PFSK-1 (cell line): Measurements from ENCODE around the gene NUDT3.

ENCODE experiments used
- FOXP2 ChIP-seq: optimal IDR thresholded peaks from 2 replicates; pipeline ENCODE3; 2011; ENCODE audit warnings: borderline replicate concordance, control low read depth, inconsistent platforms; ENCODE audit not compliant: insufficient read depth; ENCODE audit errors: extremely low read length, extremely low read depth
- POLR2AphosphoS5 ChIP-seq: IDR thresholded peaks from 2 replicates; pipeline ENCODE4 v1.6.1; 2012; ENCODE audit warnings: low read depth, mild to moderate bottlenecking, control low read depth, low read length, moderate library complexity
- SIN3A ChIP-seq: IDR thresholded peaks from 2 replicates; pipeline ENCODE4 v1.6.1; 2012; ENCODE audit warnings: mild to moderate bottlenecking, low read length, moderate library complexity, borderline replicate concordance; ENCODE audit not compliant: insufficient read depth
- TAF1 ChIP-seq: IDR thresholded peaks from 2 replicates; pipeline ENCODE4 v1.6.1; 2012; ENCODE audit warnings: low read length, control low read depth, borderline replicate concordance; ENCODE audit not compliant: insufficient read depth
- TF ChIP-seq, protein P1 (sequence below), 2 experiments: IDR thresholded peaks; 2 replicates each; pipeline versions ENCODE4 v1.6.1 to v1.8.0; 2011 to 2012; ENCODE audit warnings: low read depth in 2 of 2, low read length in 2 of 2, control low read depth in 1 of 2, inconsistent platforms in 1 of 2, mild to moderate bottlenecking in 1 of 2, moderate library complexity in 1 of 2; ENCODE audit not compliant: insufficient read depth in 1 of 2

Gene NUDT3

DNA sequence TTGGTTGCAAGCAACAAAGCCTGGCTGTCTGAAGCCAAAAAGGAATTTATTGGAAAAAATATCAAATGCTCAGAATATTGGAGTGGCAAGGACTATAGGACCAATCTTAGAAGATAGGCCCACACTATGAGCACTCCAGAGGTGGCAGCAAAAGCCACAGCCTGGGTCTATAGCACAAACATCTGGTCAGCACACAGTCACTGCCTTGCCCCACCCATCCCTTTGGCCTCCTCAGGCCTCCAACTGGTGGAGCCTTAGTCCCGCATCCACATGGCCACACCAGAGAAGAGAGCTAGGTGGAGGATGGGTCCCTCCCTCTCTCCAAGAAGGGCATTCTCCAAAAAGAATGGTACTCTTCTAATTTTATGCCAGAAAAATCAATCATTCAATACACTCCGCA lies 14.0 kb downstream of the NUDT3 start:
- TF ChIP-seq, protein P1, sequence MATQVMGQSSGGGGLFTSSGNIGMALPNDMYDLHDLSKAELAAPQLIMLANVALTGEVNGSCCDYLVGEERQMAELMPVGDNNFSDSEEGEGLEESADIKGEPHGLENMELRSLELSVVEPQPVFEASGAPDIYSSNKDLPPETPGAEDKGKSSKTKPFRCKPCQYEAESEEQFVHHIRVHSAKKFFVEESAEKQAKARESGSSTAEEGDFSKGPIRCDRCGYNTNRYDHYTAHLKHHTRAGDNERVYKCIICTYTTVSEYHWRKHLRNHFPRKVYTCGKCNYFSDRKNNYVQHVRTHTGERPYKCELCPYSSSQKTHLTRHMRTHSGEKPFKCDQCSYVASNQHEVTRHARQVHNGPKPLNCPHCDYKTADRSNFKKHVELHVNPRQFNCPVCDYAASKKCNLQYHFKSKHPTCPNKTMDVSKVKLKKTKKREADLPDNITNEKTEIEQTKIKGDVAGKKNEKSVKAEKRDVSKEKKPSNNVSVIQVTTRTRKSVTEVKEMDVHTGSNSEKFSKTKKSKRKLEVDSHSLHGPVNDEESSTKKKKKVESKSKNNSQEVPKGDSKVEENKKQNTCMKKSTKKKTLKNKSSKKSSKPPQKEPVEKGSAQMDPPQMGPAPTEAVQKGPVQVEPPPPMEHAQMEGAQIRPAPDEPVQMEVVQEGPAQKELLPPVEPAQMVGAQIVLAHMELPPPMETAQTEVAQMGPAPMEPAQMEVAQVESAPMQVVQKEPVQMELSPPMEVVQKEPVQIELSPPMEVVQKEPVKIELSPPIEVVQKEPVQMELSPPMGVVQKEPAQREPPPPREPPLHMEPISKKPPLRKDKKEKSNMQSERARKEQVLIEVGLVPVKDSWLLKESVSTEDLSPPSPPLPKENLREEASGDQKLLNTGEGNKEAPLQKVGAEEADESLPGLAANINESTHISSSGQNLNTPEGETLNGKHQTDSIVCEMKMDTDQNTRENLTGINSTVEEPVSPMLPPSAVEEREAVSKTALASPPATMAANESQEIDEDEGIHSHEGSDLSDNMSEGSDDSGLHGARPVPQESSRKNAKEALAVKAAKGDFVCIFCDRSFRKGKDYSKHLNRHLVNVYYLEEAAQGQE (IDR thresholded peaks at IDR 0.05; ENCODE audit: insufficient read depth in 1 of 2, low read depth in 2 of 2, low read length in 2 of 2) = no peak
- TF ChIP-seq POLR2AphosphoS5 = no peak
- TF ChIP-seq SIN3A = no peak
- TF ChIP-seq TAF1 = no peak
- no peak for TF ChIP-seq FOXP2

DNA sequence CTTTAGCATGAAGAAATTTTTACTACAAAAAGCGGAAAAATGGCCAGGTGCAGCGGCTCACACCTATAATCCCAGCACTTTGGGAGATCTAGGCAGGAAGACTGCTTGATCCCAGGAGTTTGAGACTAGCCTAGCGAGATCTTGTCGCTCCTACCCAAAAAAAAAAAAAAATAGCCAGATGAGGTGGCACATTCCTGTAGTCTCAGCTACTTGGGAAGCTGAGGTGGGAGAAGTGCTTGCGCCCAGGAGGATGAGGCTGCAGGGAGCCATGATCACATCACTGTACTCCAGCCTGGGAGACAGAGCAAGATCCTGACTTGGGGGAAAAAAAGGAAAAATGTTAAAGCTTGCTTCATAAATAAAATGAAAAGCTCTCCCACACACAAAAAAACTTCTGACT lies 14.5 kb downstream of the NUDT3 start:
- TF ChIP-seq TAF1 = no peak
- TF ChIP-seq, protein P1 (IDR thresholded peaks at IDR 0.05; ENCODE audit: insufficient read depth in 1 of 2, low read depth in 2 of 2, low read length in 2 of 2) = no peak

DNA sequence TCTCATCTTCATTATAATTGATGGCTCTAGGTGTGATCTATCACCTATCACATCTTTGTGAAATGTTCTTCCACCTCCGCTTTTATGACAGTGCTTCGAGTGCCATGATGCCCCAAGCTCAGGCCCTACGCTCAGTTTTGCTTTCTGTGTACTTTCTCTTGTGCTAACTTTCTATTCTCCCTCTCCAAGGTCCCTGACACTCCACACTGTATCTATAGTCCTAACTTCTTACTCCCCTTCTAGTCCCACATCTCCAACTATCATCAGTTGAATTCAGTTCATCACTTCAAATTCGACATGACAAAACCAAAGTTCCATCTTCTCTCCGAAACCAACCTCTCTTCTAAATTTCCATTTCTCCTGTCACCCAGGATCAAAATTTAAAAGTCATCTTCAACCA lies 16.6 kb downstream of the NUDT3 start:
- TF ChIP-seq SIN3A (no peak), FOXP2 (no peak), TAF1 (no peak), POLR2AphosphoS5 (no peak)
- TF ChIP-seq, protein P1 (IDR thresholded peaks at IDR 0.05; ENCODE audit: insufficient read depth in 1 of 2, low read depth in 2 of 2, low read length in 2 of 2) = no peak

DNA sequence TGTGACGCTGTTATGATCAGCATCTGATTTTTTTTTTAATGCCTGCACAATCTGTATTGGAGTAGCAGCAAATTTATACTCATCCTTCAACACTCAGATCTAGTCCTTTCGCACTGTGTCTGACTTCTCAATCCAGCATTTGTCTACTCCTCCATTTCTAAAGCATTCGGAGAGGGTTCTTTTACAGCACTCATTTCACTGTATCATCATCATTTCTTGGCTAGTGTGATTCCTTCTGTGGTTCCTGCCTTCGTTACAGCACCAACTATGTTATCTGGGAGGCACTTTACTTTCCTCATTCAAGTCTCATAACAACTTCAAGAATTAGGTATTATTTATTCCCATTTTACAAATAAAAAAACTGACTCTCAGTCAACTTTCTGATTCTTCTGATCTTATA lies 18.0 kb downstream of the NUDT3 start:
- TF ChIP-seq FOXP2 (no peak), POLR2AphosphoS5 (no peak), TAF1 (no peak), SIN3A (no peak)
- TF ChIP-seq, protein P1 (IDR thresholded peaks at IDR 0.05; ENCODE audit: insufficient read depth in 1 of 2, low read depth in 2 of 2, low read length in 2 of 2) = no peak

DNA sequence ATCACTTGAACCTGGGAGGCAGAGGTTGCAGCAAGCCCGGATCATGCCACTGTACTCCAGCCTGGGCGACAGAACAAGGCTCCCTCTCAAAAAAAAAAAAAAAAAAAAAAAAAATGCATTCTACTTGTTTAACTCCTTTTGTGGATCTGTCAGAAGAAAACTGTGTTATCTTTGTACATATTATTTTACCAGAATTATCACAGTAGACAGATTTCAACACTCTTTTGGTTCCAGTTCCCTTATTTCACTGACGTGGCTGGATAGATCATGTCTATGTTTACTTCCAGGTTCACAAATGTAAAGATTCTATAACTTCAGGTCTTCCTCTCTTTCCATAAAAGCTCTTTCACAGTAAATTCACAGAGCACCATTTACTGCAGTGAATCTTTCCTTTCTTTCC lies 18.4 kb downstream of the NUDT3 start:
- TF ChIP-seq POLR2AphosphoS5 = no peak
- TF ChIP-seq, protein P1 (IDR thresholded peaks at IDR 0.05; ENCODE audit: insufficient read depth in 1 of 2, low read depth in 2 of 2, low read length in 2 of 2) = no peak
- no peak for TF ChIP-seq SIN3A
- TF ChIP-seq FOXP2 = no peak
- TF ChIP-seq TAF1 = no peak
